Neural progenitor cell (in vitro differentiated cells): ENCODE data around the gene KLHL17. TPM values are rescaled to one million over a fixed set of nuclear protein-coding genes. Genes with fewer than 3 reads are reported as not detected.

Experiments
- DNase-seq: peaks from one replicate; pipeline ENCODE4 v3.0.0-alpha.2; 2016; ENCODE audit warnings: low spot score
- H2AFZ ChIP-seq: fragments of 200-600 bp; sonication (generic); replicated peaks from 2 replicates; pipeline ENCODE4 v1.6.1; 2016; ENCODE audit warnings: antibody characterized with exemption
- H3F3A ChIP-seq: fragments of 200-600 bp; sonication (generic); 2 replicates; pipeline ENCODE4 v1.6.1; 2016; ENCODE audit warnings: antibody characterized with exemption, low read depth
- H3K27ac ChIP-seq: fragments of 200-600 bp; sonication (generic); 2 replicates; pipeline ENCODE4 v1.5.1; 2016; ENCODE audit warnings: mild to moderate bottlenecking
- H3K27me3 ChIP-seq: fragments of 200-600 bp; sonication (generic); 2 replicates; pipeline ENCODE4 v1.6.1; 2016; ENCODE audit warnings: mild to moderate bottlenecking, moderate library complexity
- H3K36me3 ChIP-seq: fragments of 200-600 bp; sonication (generic); 2 replicates; pipeline ENCODE4 v1.5.1; 2016
- H3K4me1 ChIP-seq: fragments of 200-600 bp; sonication (generic); 2 replicates; pipeline ENCODE4 v1.6.1; 2016; ENCODE audit warnings: mixed run types
- H3K4me2 ChIP-seq: fragments of 200-600 bp; sonication (generic); 2 replicates; pipeline ENCODE4 v1.6.1; 2016
- H3K4me3 ChIP-seq: fragments of 200-600 bp; sonication (generic); 2 replicates; pipeline ENCODE4 v1.5.1; 2016
- H3K79me2 ChIP-seq: fragments of 200-600 bp; sonication (generic); 2 replicates; pipeline ENCODE4 v1.6.1; 2016; ENCODE audit warnings: low read depth
- H3K9ac ChIP-seq: fragments of 200-600 bp; sonication (generic); 2 replicates; pipeline ENCODE4 v1.6.1; 2016
- H3K9me3 ChIP-seq: fragments of 200-600 bp; sonication (generic); 2 replicates; pipeline ENCODE4 v1.5.1; 2016; ENCODE audit warnings: low read depth
- H4K20me1 ChIP-seq: fragments of 200-600 bp; sonication (generic); 2 replicates; pipeline ENCODE4 v1.6.1; 2016; ENCODE audit warnings: low read depth
- H3K27ac Mint-ChIP-seq: 3 replicates; pipeline ENCODE4 v1.8.0; 2021; ENCODE audit warnings: mixed read lengths
- H3K27me3 Mint-ChIP-seq: 2 replicates; pipeline ENCODE4 v1.8.0; 2022; ENCODE audit warnings: low read depth, mild to moderate bottlenecking, inconsistent platforms, moderate library complexity, mixed read lengths; ENCODE audit not compliant: insufficient read depth
- H3K36me3 Mint-ChIP-seq: 3 replicates; pipeline ENCODE4 v1.8.0; 2021; ENCODE audit warnings: mixed read lengths
- H3K4me1 Mint-ChIP-seq: 3 replicates; pipeline ENCODE4 v1.8.0; 2021; ENCODE audit warnings: mixed read lengths
- H3K4me3 Mint-ChIP-seq: 3 replicates; pipeline ENCODE4 v1.8.0; 2021; ENCODE audit warnings: mild to moderate bottlenecking, moderate library complexity, mixed read lengths
- H3K9me3 Mint-ChIP-seq: 3 replicates; pipeline ENCODE4 v1.8.0; 2020; ENCODE audit warnings: mixed read lengths
- EZH2 ChIP-seq: fragments of 200-600 bp; sonication (generic); IDR thresholded peaks from 2 replicates; pipeline ENCODE4 v1.6.1; 2017; ENCODE audit warnings: antibody characterized with exemption, mild to moderate bottlenecking, moderate library complexity
- EZH2phosphoT487 ChIP-seq: fragments of 200-600 bp; sonication (generic); IDR thresholded peaks from 2 replicates; pipeline ENCODE4 v1.6.1; 2017; ENCODE audit warnings: antibody characterized with exemption
- total RNA-seq: library from RNA; depleted of rRNA; stranded (reverse); fragments of >200 nt; gene quantifications from 2 replicates; pipeline ENCODE4 v1.2.3, GENCODE V29; 2015; ENCODE audit warnings: low replicate concordance
- TF ChIP-seq, protein P1 (sequence below): fragments of 200-600 bp; sonication (generic); IDR thresholded peaks from 2 replicates; pipeline ENCODE4 v1.5.1; 2017; ENCODE audit warnings: antibody characterized with exemption, mild to moderate bottlenecking

The KLHL17 gene
- total RNA-seq, 1 donor from 2014 or later = 10.7 TPM

DNA sequence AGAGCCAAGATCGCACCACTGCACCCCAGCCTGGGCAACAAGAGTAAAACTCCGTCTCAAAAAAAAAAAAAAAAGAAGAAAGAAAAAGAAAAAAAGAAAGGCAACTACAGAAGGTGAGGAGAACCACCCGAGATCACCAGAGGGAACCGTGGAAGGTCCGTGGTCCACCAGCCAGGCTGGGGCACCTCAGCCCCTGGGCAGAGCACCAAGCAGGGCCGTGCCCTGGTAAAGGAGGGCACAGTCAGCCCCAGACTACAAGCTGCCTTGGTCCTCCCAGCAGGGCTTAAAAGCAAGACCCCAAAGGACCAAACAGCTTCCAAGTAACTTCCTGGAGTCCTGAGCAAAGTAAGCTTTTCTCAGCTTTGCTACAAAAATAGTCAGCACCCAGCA is 45.5 kb upstream of the KLHL17 start:
- Mint-ChIP-seq H3K27ac (no peak overlapping the region), H3K27me3 (peaks cover 15% of the 10 kb centered on the region), H3K9me3 (peaks cover 2% of the 10 kb centered on the region), H3K36me3 (peaks cover 3% of the 10 kb centered on the region), H3K4me3 (peak overlapping the region; percentile 52), H3K4me1 (peaks cover 32% of the 10 kb centered on the region)
- no peak overlapping the region for H2AFZ ChIP-seq
- H3K9me3 ChIP-seq = no peaks in the 10 kb centered on the region
- no peaks in the 10 kb centered on the region for H3K36me3 ChIP-seq
- no peak overlapping the region for H3K9ac ChIP-seq
- H3K4me2 ChIP-seq = no peak overlapping the region
- peaks cover 96% of the 10 kb centered on the region for H3K27me3 ChIP-seq
- no peaks in the 10 kb centered on the region for H3K79me2 ChIP-seq
- no peak overlapping the region for H3K4me3 ChIP-seq
- no peaks in the 10 kb centered on the region for H3K4me1 ChIP-seq
- no peaks in the 10 kb centered on the region for H3F3A ChIP-seq
- H4K20me1 ChIP-seq = peaks cover 2% of the 10 kb centered on the region
- TF ChIP-seq EZH2phosphoT487 (no peak), EZH2 (no peak)
- TF ChIP-seq, protein P1, sequence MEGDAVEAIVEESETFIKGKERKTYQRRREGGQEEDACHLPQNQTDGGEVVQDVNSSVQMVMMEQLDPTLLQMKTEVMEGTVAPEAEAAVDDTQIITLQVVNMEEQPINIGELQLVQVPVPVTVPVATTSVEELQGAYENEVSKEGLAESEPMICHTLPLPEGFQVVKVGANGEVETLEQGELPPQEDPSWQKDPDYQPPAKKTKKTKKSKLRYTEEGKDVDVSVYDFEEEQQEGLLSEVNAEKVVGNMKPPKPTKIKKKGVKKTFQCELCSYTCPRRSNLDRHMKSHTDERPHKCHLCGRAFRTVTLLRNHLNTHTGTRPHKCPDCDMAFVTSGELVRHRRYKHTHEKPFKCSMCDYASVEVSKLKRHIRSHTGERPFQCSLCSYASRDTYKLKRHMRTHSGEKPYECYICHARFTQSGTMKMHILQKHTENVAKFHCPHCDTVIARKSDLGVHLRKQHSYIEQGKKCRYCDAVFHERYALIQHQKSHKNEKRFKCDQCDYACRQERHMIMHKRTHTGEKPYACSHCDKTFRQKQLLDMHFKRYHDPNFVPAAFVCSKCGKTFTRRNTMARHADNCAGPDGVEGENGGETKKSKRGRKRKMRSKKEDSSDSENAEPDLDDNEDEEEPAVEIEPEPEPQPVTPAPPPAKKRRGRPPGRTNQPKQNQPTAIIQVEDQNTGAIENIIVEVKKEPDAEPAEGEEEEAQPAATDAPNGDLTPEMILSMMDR = no peak
- DNase-seq = no peak
- no peak overlapping the region for H3K27ac ChIP-seq

DNA sequence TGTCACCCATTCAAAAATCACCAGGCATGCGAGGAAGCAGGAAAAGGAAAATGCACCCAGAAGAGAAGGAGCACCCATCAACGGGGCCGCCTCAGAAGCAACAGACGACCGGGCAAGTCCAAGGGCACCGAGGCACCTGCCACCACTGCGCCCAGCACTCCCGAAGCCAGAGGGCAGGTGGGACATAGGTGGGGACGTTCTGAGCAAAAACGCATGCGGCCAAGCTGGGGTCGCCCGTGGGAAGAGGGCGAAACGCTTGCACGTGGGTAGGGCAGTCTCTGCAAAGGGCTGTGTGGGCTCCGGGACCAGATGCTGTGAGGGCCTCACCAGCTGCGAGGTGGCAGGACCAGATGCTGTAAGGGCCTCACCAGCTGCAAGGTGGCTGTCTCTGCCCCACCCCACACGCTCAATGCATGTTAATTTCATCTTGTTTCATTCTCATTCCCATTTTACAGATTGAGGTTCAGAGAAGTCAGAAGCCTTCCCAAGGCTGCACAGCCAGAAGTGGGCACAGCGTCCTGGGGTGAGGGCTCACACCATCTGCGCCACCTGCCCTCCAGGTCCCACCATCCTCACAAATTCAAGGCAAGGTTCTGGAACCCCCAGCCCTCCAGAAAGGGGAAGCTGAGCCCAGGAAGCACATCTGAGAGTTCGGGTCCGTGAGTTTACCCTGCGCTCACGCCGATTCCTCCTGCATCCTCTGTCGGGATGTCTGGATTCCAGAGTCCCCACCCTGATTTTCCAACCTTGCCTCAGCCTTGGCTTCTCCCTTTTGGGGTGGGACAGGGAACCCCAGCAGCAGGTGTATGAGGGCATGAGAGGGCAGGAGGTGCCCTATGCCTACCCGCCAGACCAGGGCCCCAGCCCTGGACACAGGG is 44.9 kb upstream of the KLHL17 start:
- DNase-seq = no peak
- H3K27me3 Mint-ChIP-seq = peaks cover 19% of the 10 kb centered on the region
- H3K4me1 ChIP-seq = peaks cover 3% of the 10 kb centered on the region

DNA sequence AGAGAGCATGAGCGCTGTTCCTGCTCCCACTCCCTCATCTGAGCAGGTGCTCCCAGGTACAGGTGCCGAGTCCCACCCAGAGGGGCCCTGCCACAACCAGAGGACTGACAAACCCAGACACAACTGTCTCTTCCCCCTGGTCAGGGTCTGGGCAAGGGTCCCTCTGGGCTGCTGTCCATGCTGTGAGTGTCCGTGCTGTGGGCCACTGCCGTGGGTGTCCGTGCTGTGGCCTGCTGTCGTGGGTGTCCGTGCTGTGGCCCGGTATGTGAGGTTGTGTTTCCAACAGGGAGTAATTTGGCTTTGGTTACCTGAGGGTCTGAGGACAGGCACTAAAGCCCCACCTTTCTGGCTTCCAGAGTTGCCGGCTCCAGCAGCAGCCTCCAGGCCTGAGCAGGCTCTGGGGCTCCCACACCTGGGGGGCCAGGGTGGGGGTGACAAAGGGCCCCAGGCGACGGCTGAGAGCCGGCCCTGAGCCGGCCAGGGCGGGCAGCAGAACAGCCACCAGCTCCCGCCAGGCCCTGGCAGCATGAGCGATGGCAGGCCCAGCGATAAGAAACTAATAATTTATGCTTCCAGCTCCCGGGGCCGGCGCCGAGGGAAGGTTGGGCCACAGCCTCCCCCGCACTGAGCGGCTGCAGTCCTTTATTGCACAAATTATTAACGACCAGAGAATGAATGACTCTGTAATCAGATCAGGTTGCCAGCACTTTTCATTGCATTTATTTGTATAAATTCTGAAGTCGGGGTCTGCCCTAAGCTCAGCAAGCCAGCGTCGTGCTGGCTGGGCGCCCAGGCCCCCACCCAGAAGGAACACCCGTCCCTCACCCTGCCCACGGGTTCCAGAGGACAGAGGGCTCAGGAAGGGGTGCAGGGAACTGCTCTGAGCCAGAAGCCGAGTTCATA is 44.0 kb upstream of the KLHL17 start:
- DNase-seq = no peak
- TF ChIP-seq EZH2phosphoT487 = no peak
- TF ChIP-seq EZH2 = no peak
- TF ChIP-seq, protein P1 = no peak
- no peaks in the 10 kb centered on the region for H3K36me3 ChIP-seq
- Mint-ChIP-seq H3K36me3 (no peaks in the 10 kb centered on the region), H3K27ac (peak overlapping the region; percentile 14), H3K4me3 (peak overlapping the region; percentile 24), H3K4me1 (peaks cover 37% of the 10 kb centered on the region), H3K9me3 (no peaks in the 10 kb centered on the region), H3K27me3 (peaks cover 25% of the 10 kb centered on the region)
- peaks cover 100% of the 10 kb centered on the region for H3K27me3 ChIP-seq
- peaks cover 8% of the 10 kb centered on the region for H3K4me1 ChIP-seq
- no peaks in the 10 kb centered on the region for H3F3A ChIP-seq
- no peak overlapping the region for H3K4me2 ChIP-seq
- no peak overlapping the region for H3K9ac ChIP-seq
- H3K27ac ChIP-seq = no peak overlapping the region
- H3K79me2 ChIP-seq = no peaks in the 10 kb centered on the region
- H4K20me1 ChIP-seq = peaks cover 7% of the 10 kb centered on the region
- no peak overlapping the region for H2AFZ ChIP-seq
- H3K9me3 ChIP-seq = no peaks in the 10 kb centered on the region
- no peak overlapping the region for H3K4me3 ChIP-seq

More for the DNA sequence above, 44.9 kb upstream of the KLHL17 start:
- Mint-ChIP-seq H3K9me3 (peaks cover 2% of the 10 kb centered on the region), H3K4me3 (peak overlapping the region; percentile 52), H3K4me1 (peaks cover 39% of the 10 kb centered on the region), H3K36me3 (peaks cover 3% of the 10 kb centered on the region), H3K27ac (no peak overlapping the region)
- no peaks in the 10 kb centered on the region for H3F3A ChIP-seq
- H4K20me1 ChIP-seq = peaks cover 4% of the 10 kb centered on the region
- H3K36me3 ChIP-seq = no peaks in the 10 kb centered on the region
- H3K9me3 ChIP-seq = no peaks in the 10 kb centered on the region
- no peak overlapping the region for H2AFZ ChIP-seq
- no peaks in the 10 kb centered on the region for H3K79me2 ChIP-seq
- H3K4me3 ChIP-seq = no peak overlapping the region
- no peak overlapping the region for H3K4me2 ChIP-seq
- H3K9ac ChIP-seq = no peak overlapping the region
- no peak overlapping the region for H3K27ac ChIP-seq
- TF ChIP-seq EZH2 (no peak), EZH2phosphoT487 (no peak)
- TF ChIP-seq, protein P1 = no peak
- peaks cover 99% of the 10 kb centered on the region for H3K27me3 ChIP-seq
